Measurements from ENCODE around the gene NOS1.

GRCh38 chr12:117333331-117333881, 28.0 kb downstream of the NOS1 start:
- no peak for TF ChIP-seq CTCF (IDR thresholded peaks at IDR 0.05)
- no peak for TF ChIP-seq POLR2A (IDR thresholded peaks at IDR 0.05)
